ENCODE measurements around the gene SLC12A2. TPM values are rescaled to one million over a fixed set of nuclear protein-coding genes. Genes with fewer than 3 reads are reported as not detected.
A peak's percentile ranks its signal among the peaks of the same experiment; 100 is the strongest.

The SLC12A2 gene
- total RNA-seq, 1 donor from 2014 or later: 25.7 TPM

DNA sequence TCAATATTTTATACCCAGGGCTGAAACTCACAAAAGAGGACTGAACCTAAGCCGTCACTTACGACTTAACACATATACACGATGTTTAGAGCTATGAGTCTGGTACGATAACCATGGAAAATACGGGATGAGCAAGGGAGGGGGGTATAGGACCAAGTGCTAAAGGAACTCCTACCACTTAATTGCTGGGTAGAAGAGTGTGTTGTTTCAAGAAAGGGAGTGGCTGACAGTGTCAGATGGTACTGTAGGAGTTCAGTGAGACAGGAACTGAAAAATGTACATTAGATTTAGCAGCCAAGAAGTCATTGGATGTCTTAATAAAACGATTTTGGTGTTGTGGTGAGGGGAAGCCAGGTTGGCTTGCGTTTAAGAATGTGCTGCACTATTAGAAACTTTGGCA is 21.6 kb downstream of the SLC12A2 start:
- DNase-seq (ENCODE audit: low spot score): no peak
- peaks cover 3% of the 10 kb centered on the region for H3K9me3 Mint-ChIP-seq (ENCODE audit: low read depth)
- TF ChIP-seq, protein P1, sequence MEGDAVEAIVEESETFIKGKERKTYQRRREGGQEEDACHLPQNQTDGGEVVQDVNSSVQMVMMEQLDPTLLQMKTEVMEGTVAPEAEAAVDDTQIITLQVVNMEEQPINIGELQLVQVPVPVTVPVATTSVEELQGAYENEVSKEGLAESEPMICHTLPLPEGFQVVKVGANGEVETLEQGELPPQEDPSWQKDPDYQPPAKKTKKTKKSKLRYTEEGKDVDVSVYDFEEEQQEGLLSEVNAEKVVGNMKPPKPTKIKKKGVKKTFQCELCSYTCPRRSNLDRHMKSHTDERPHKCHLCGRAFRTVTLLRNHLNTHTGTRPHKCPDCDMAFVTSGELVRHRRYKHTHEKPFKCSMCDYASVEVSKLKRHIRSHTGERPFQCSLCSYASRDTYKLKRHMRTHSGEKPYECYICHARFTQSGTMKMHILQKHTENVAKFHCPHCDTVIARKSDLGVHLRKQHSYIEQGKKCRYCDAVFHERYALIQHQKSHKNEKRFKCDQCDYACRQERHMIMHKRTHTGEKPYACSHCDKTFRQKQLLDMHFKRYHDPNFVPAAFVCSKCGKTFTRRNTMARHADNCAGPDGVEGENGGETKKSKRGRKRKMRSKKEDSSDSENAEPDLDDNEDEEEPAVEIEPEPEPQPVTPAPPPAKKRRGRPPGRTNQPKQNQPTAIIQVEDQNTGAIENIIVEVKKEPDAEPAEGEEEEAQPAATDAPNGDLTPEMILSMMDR (IDR thresholded peaks at IDR 0.05): no peak
- H3K27ac Mint-ChIP-seq (ENCODE audit: unreplicated experiment): no peak overlapping the region
- no peaks in the 10 kb centered on the region for H3K27me3 Mint-ChIP-seq (ENCODE audit: low read depth)
- H3K4me3 Mint-ChIP-seq (ENCODE audit: unreplicated experiment): no peak overlapping the region
- peaks cover 1% of the 10 kb centered on the region for H3K36me3 Mint-ChIP-seq (ENCODE audit: low read depth)
- H3K4me1 Mint-ChIP-seq (ENCODE audit: low read depth): peaks cover 8% of the 10 kb centered on the region

DNA sequence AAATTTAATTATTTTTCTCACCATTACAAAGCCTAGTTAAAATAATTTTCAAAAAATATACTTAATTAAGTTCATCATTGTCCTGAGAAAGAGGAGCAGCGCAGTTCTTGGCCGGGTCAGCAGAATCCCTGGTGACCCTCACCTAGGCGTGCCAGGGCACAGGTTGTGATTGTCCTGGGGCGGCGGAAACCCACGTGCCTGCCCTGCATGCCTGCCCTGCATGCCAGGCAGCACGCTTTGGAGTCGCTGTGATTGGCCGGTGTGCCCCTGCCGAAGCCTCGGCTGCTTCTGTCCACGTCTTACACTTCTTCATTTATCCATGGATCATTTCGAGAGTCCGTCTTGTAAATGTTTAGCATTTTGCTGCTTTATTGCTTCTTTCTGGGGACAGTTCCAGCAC is 25.6 kb downstream of the SLC12A2 start:
- Mint-ChIP-seq H3K4me3 (ENCODE audit: unreplicated experiment) (no peak overlapping the region), H3K27me3 (ENCODE audit: low read depth) (no peaks in the 10 kb centered on the region), H3K36me3 (ENCODE audit: low read depth) (peaks cover 2% of the 10 kb centered on the region), H3K4me1 (ENCODE audit: low read depth) (peaks cover 23% of the 10 kb centered on the region), H3K27ac (ENCODE audit: unreplicated experiment) (no peak overlapping the region), H3K9me3 (ENCODE audit: low read depth) (peaks cover 3% of the 10 kb centered on the region)
- DNase-seq (ENCODE audit: low spot score): no peak
- TF ChIP-seq, protein P1 (IDR thresholded peaks at IDR 0.05): no peak

DNA sequence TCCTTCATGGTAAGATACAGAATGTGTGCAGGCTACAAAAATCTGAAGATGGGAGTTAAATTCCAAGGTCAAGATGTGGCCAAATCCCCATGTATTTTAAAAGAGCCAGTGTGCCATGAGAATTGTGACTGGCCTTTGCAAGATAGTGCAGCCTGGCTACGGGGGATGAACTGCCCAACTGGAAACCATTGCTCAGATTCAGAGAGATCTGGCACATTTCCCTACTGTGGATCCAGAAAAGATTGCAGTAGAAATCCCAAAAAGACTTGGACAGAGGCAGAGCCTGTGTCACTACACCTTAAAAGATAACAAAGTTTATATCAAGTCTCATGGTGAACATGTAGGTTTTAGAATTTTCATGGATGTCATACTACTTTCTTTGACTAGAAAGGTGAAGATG is 26.2 kb downstream of the SLC12A2 start:
- no peak overlapping the region for H3K4me3 Mint-ChIP-seq (ENCODE audit: unreplicated experiment)
- peaks cover 23% of the 10 kb centered on the region for H3K4me1 Mint-ChIP-seq (ENCODE audit: low read depth)
- no peak overlapping the region for H3K27ac Mint-ChIP-seq (ENCODE audit: unreplicated experiment)
- TF ChIP-seq, protein P1 (IDR thresholded peaks at IDR 0.05): no peak
- H3K36me3 Mint-ChIP-seq (ENCODE audit: low read depth): peaks cover 3% of the 10 kb centered on the region
- no peak for DNase-seq (ENCODE audit: low spot score)
- H3K9me3 Mint-ChIP-seq (ENCODE audit: low read depth): peaks cover 3% of the 10 kb centered on the region
- H3K27me3 Mint-ChIP-seq (ENCODE audit: low read depth): no peaks in the 10 kb centered on the region

DNA sequence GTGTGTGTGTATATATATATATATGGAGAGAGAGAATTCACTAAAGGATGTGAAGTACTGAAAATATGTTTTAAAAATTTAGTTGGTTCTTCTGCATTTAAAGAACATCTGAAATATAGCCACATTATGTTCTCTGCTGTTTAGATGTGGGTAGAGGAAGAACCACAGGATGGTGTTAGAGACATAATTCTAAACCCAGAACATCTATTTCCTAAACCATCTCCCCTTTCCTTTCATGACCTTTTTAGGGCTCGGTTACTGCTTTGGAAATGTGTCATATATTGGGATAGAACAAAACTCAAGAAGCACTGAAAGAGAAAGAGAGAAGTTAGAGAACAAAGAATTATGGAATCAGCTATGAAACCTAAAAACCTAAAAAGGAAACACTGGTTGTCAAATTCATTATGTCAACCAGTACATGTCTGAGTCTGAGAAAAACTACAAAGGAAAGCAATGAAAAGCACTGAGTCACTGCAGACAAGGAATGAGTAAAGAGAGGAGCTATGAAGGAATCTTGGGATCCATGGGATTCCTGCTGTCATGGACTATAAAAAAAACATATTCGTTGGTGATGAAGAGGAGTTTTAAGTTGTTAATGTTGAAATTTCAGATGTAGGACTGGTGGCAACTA is 28.4 kb downstream of the SLC12A2 start:
- DNase-seq (ENCODE audit: low spot score): no peak
- Mint-ChIP-seq H3K4me1 (ENCODE audit: low read depth) (peaks cover 16% of the 10 kb centered on the region), H3K27me3 (ENCODE audit: low read depth) (no peaks in the 10 kb centered on the region), H3K27ac (ENCODE audit: unreplicated experiment) (peak overlapping the region; percentile 79), H3K36me3 (ENCODE audit: low read depth) (peaks cover 13% of the 10 kb centered on the region), H3K4me3 (ENCODE audit: unreplicated experiment) (no peak overlapping the region), H3K9me3 (ENCODE audit: low read depth) (peaks cover 3% of the 10 kb centered on the region)
- TF ChIP-seq, protein P1 (IDR thresholded peaks at IDR 0.05): no peak

DNA sequence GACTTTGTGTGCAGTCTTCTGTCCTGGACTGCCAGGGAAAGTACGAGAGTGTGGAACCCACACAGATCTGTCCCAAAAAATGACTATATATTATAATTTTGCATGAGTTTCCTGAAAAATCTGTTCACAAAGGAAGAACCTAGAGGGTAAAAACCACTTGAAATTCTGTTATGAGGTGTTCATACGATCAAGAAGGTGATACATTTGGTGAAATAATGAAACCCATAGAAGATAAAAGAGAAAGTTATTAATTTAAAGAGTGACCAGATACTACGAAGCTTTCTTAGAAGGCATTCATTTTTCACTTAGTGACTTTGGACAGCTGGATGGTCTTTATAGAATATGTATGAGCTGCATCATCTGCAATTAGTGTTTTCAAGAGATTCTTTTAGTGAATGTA is 32.9 kb downstream of the SLC12A2 start:
- Mint-ChIP-seq H3K4me3 (ENCODE audit: unreplicated experiment) (no peak overlapping the region), H3K36me3 (ENCODE audit: low read depth) (peaks cover 31% of the 10 kb centered on the region), H3K27me3 (ENCODE audit: low read depth) (no peaks in the 10 kb centered on the region), H3K27ac (ENCODE audit: unreplicated experiment) (no peak overlapping the region), H3K9me3 (ENCODE audit: low read depth) (peaks cover 8% of the 10 kb centered on the region), H3K4me1 (ENCODE audit: low read depth) (peaks cover 9% of the 10 kb centered on the region)
- DNase-seq (ENCODE audit: low spot score): no peak
- TF ChIP-seq, protein P1 (IDR thresholded peaks at IDR 0.05): no peak
